SK-N-SH treated with all-trans-retinoic acid at 6 μM for 48 hours (cell line): ENCODE results near the gene A1BG.

Experiments used
- ATAC-seq: fragments of 200-7000 bp; cut with Tn5 transposase; 3 replicates; pipeline ENCODE4 v1.9.1; 2020; ENCODE audit warnings: mild to moderate bottlenecking, moderate library complexity
- ARNTL ChIP-seq: fragments of 450-650 bp; formaldehyde crosslinking; IDR thresholded peaks from 2 replicates; pipeline ENCODE4 v1.5.0; 2020; ENCODE audit warnings: low read depth, mild to moderate bottlenecking, moderate library complexity, borderline replicate concordance
- BACH2 ChIP-seq: fragments of 250-450 bp; sonication (Bioruptor Pico); IDR thresholded peaks from 2 replicates; pipeline ENCODE4 v1.9.0; 2021; ENCODE audit warnings: mild to moderate bottlenecking, borderline replicate concordance
- CREB5 ChIP-seq: fragments of 250-450 bp; sonication (Bioruptor Pico); IDR thresholded peaks from 2 replicates; pipeline ENCODE4 v1.5.1; 2020; ENCODE audit warnings: low read depth, mild to moderate bottlenecking, moderate library complexity
- CSDC2 ChIP-seq: fragments of 250-450 bp; sonication (Bioruptor Pico); IDR thresholded peaks from 2 replicates; pipeline ENCODE4 v1.5.0; 2020; ENCODE audit warnings: mild to moderate bottlenecking, moderate library complexity
- CSRNP3 ChIP-seq: fragments of 250-450 bp; sonication (Bioruptor Pico); IDR thresholded peaks from 2 replicates; pipeline ENCODE4 v1.5.1; 2021; ENCODE audit warnings: mild to moderate bottlenecking, moderate library complexity
- ESRRG ChIP-seq: fragments of 250-450 bp; sonication (Bioruptor Pico); IDR thresholded peaks from 2 replicates; pipeline ENCODE4 v1.6.1; 2021; ENCODE audit warnings: mild to moderate bottlenecking
- GLIS3 ChIP-seq: fragments of 250-450 bp; sonication (Bioruptor Pico); IDR thresholded peaks from 2 replicates; pipeline ENCODE4 v1.5.0; 2020; ENCODE audit warnings: mild to moderate bottlenecking, moderate library complexity
- ISL1 ChIP-seq: fragments of 250-450 bp; sonication (Bioruptor Pico); IDR thresholded peaks from 2 replicates; pipeline ENCODE4 v2.1.2; 2022; ENCODE audit warnings: mild to moderate bottlenecking, moderate library complexity
- OSR1 ChIP-seq: fragments of 250-450 bp; sonication (Bioruptor Pico); IDR thresholded peaks from 2 replicates; pipeline ENCODE4 v1.8.0; 2022; ENCODE audit warnings: moderate library complexity, mild to moderate bottlenecking, inconsistent platforms
- PATZ1 ChIP-seq: fragments of 250-450 bp; sonication (Bioruptor Pico); IDR thresholded peaks from 2 replicates; pipeline ENCODE4 v1.8.0; 2020; ENCODE audit warnings: mild to moderate bottlenecking, moderate library complexity, borderline replicate concordance
- POU6F1 ChIP-seq: fragments of 250-450 bp; sonication (Bioruptor Pico); IDR thresholded peaks from 2 replicates; pipeline ENCODE4 v1.8.0; 2021; ENCODE audit warnings: low read depth, mild to moderate bottlenecking, moderate library complexity, borderline replicate concordance
- PPARA ChIP-seq: fragments of 250-450 bp; sonication (Bioruptor Pico); IDR thresholded peaks from 2 replicates; pipeline ENCODE4 v1.5.0; 2020; ENCODE audit warnings: mild to moderate bottlenecking, borderline replicate concordance
- RARB ChIP-seq: fragments of 250-450 bp; sonication (Bioruptor Pico); IDR thresholded peaks from 2 replicates; pipeline ENCODE4 v1.8.0; 2021; ENCODE audit warnings: mild to moderate bottlenecking, moderate library complexity
- SNAI2 ChIP-seq: fragments of 250-450 bp; sonication (Bioruptor Pico); IDR thresholded peaks from 2 replicates; pipeline ENCODE4 v1.5.0; 2020; ENCODE audit warnings: mild to moderate bottlenecking, moderate library complexity
- TCF4 ChIP-seq: fragments of 250-450 bp; sonication (Bioruptor Pico); IDR thresholded peaks from 2 replicates; pipeline ENCODE4 v1.8.0; 2021; ENCODE audit warnings: mild to moderate bottlenecking, moderate library complexity, borderline replicate concordance
- TOX ChIP-seq: fragments of 250-450 bp; sonication (Bioruptor Pico); IDR thresholded peaks from 2 replicates; pipeline ENCODE4 v1.8.0; 2021; ENCODE audit warnings: mild to moderate bottlenecking, moderate library complexity, borderline replicate concordance
- TSHZ2 ChIP-seq: fragments of 250-450 bp; sonication (Bioruptor Pico); IDR thresholded peaks from 2 replicates; pipeline ENCODE4 v1.5.0; 2020; ENCODE audit warnings: mild to moderate bottlenecking, moderate library complexity
- ZC3H10 ChIP-seq: fragments of 250-450 bp; sonication (Bioruptor Pico); IDR thresholded peaks from 2 replicates; pipeline ENCODE4 v1.5.1; 2021; ENCODE audit warnings: mild to moderate bottlenecking, moderate library complexity
- ZFP3 ChIP-seq: fragments of 250-450 bp; sonication (Bioruptor Pico); IDR thresholded peaks from 2 replicates; pipeline ENCODE4 v1.5.0; 2020; ENCODE audit warnings: mild to moderate bottlenecking, moderate library complexity
- ZFP30 ChIP-seq: fragments of 450-650 bp; formaldehyde crosslinking; IDR thresholded peaks from 2 replicates; pipeline ENCODE4 v1.5.0; 2022; ENCODE audit warnings: mild to moderate bottlenecking, moderate library complexity
- ZNF565 ChIP-seq: fragments of 450-650 bp; formaldehyde crosslinking; conservative IDR thresholded peaks from 2 replicates; pipeline ENCODE4 v1.5.0; 2020; ENCODE audit warnings: low read depth, mild to moderate bottlenecking, moderate library complexity
- ZNF70 ChIP-seq: fragments of 450-650 bp; formaldehyde crosslinking; IDR thresholded peaks from 2 replicates; pipeline ENCODE4 v1.5.0; 2020; ENCODE audit warnings: mild to moderate bottlenecking, moderate library complexity
- ZNF8 ChIP-seq: fragments of 450-650 bp; formaldehyde crosslinking; IDR thresholded peaks from 2 replicates; pipeline ENCODE4 v1.5.0; 2020; ENCODE audit warnings: mild to moderate bottlenecking, moderate library complexity

The A1BG gene

GRCh38 chr19:58395979-58396627, 42.8 kb upstream of the A1BG start:
- TF ChIP-seq ARNTL: no peak
- no peak for TF ChIP-seq CSRNP3 (CRISPR knock-in tag)
- no peak for TF ChIP-seq ZFP3 (CRISPR knock-in tag)
- TF ChIP-seq TSHZ2: no peak
- no peak for TF ChIP-seq SNAI2 (CRISPR knock-in tag)
- TF ChIP-seq PPARA (CRISPR knock-in tag): no peak
- peak; percentile 6 for ATAC-seq

- TF ChIP-seq CSRNP3 (CRISPR knock-in tag) (peak; percentile 32; the same call in 1 of the 2 replicates), CSDC2 (no peak), ZNF565 (CRISPR knock-in tag) (no peak), PATZ1 (peak; percentile 74; the same call in 1 of the 2 replicates), ZFP3 (CRISPR knock-in tag) (no peak), ZNF70 (CRISPR knock-in tag) (no peak), CREB5 (CRISPR knock-in tag) (no peak), RARB (CRISPR knock-in tag) (no peak), ZNF8 (CRISPR knock-in tag) (no peak), ISL1 (no peak), BACH2 (no peak), TSHZ2 (no peak), GLIS3 (peak; percentile 26; the same call in 1 of the 2 replicates), ZFP30 (no peak), OSR1 (CRISPR knock-in tag) (no peak), PPARA (CRISPR knock-in tag) (no peak), TCF4 (0 out of 2 replicates have a peak, but pooled peaks have one; percentile 11), SNAI2 (CRISPR knock-in tag) (no peak), TOX (CRISPR knock-in tag) (no peak), ZC3H10 (CRISPR knock-in tag) (peak; percentile 18; the same call in 1 of the 2 replicates), ARNTL (no peak), ESRRG (peak; percentile 12; the same call in 1 of the 2 replicates), POU6F1 (CRISPR knock-in tag) (no peak)
- ATAC-seq: peak; percentile 11
Observed at GRCh38 chr19:58395220-58395978, 42.1 kb upstream of the A1BG start, which contains the start of gene RNF225. TSS of gene RNF225 (plus strand) at chr19:58395656. CDS start at chr19:58396090, 434 bp downstream.
